NCI-H524 treated with DMSO at 0.1 percent for 48 hours (cell line): ENCODE results near the gene PHF21B.

Experiments
- DNase-seq: peaks from one replicate; lab custom pipeline; 2025; lab: John Stamatoyannopoulos, UW

The PHF21B gene

GRCh38 chr22:45014654-45015053 is 4.8 kb upstream of the PHF21B start:
- DNase-seq, result no peak

GRCh38 chr22:45013138-45013537 is 3.3 kb upstream of the PHF21B start:
- DNase-seq, result no peak

DNA sequence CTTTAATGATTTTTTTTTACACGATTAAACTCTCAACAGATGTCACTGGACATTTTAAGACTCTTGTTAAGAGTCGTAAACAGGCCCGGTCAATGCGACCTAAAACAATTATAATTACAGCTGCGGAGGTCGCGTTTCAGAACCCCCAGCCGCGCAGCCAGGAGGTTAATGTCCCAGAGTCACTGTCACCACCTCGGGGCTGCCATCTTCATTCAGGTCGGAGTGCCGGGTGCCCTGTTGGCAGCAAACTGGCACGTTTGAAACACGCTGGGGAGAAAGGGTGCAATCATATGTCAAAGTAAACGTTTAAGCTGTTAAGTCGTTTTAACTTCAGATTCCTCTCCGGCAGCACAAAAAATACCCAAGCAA is 711 bp upstream of the PHF21B start:
- DNase-seq, result no peak

- DNase-seq, result no peak
Observed at GRCh38 chr22:45008751-45009605, 827 bp downstream of the PHF21B start.

DNA sequence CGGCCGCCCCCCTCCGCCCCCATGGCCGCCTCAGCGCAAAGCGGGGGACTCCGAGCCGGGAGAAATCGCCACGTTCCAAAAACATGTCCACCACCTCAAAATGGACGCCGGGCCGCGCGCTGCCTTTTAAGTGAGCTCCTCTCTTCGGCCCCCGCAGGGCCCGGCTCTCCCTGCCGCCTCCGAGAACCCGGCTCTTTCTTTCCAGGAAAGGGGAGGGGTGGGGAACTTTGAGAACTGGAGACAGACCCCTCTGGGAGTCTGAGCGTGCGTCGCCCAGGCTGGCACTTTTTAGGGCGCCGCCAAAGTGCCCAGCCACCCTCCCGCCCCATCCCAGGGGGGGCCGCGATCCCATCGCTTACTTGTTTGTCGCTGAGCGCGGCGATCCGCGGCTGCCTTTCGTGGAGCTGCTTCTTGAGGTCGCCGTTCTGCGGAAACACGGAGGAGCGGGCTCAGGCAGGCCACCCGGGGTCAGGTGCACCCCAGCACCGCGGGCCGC is 1.6 kb downstream of the PHF21B start:
- DNase-seq, result no peak

DNA sequence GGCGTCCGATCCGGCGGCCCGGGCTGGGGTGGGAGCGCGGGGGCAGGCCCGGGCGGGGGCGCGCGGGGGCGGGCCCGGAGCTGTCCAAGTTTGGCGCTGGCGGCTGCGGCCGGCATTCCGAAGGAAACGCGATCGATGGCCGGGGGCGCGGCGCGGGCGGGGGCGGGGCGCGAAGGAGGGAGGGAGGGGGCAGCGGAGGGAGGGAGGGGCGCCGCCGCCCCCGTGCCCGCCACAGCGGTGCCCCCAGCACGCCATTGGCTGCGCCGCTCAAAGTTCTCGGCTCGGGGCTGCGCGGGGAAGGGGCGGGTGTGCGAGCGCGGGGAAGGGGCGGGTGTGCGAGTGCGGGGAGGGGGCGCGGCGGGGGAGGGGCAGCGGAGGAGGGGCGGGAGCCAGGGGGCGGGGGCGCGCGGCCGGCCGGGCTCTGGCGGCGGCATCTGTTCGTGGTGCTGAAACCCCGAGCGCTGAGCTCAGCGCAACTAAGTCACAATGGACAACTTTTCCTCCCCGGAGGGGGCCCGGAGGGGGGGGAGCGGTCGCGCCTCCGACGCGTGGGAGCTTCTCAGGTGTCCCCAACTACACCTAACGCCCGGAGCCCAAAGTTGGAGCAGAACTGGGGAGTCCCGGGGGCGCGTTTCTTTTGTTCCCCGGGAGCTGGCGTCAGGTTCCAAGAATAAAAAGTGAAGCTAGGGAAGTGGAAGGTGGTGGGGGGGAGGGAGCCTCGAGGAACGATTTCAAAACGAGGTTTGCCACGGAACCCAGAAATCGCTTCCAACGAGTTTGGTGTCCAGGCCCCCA is 2.2 kb downstream of the PHF21B start:
- DNase-seq, result no peak

DNA sequence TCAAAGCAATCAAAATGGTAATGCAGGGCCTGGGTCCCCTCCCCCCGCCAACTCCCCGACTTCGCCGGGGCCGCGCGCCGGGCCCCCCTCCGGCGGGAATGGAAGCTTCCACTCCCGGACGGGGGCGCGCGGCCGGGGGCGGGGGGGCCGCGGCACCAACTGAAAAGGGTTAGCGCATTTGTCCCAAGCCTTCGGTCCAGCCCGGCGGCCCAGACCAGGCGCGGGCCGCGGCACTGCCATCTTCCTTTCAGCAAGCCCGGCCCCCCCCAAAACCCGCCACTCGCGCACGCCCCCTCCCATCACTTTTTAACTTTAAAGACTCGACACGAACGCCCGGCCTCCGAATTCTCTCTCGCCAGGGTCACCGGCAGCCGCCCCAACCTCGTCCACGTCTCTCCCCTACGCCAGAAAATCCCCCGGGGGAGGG is 2.8 kb downstream of the PHF21B start:
- no peak for DNase-seq

GRCh38 chr22:45006111-45006963 is 3.5 kb downstream of the PHF21B start:
- DNase-seq, result no peak

- DNase-seq, result no peak
Observed at GRCh38 chr22:45001653-45002052, 8.2 kb downstream of the PHF21B start.

DNA sequence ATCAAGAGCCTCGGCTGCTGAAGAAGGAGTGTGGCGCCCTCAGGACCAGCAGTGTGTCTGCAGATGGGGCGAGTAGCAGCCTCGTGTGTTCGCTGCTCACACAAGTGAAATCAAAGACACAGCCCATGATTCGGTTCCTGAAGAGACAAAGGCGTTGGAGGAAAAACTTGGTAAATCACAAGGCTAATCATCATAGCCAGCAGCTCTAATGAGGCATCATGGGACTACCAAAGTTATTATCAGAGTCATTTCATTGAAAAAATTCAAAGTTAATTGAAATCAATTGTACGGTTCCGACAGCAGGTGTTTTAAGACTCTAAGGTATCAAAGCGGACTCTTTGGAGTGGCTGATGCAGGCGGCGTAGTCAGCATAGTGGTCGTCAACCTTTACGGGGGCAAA is 9.5 kb downstream of the PHF21B start:
- DNase-seq, result no peak

DNA sequence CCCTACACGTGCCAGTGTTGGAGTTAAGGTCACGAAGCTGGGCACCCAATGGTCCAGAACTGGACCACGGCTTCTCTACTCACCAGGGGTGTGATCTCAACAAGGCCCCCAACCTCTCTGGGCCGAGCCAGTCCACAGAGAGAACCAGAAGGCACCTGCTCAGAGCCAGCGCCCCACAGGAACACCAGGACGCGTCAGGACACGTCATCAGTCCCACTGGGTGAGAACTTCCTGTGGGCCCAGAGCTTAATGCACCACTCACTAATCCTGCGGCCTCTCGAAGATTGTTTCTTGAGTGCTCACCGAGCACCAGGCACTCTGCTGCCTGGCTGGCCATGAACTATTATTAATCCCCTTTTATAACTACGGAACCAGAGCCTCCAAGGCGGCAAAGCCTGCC is 10.1 kb downstream of the PHF21B start:
- DNase-seq, result no peak

DNA sequence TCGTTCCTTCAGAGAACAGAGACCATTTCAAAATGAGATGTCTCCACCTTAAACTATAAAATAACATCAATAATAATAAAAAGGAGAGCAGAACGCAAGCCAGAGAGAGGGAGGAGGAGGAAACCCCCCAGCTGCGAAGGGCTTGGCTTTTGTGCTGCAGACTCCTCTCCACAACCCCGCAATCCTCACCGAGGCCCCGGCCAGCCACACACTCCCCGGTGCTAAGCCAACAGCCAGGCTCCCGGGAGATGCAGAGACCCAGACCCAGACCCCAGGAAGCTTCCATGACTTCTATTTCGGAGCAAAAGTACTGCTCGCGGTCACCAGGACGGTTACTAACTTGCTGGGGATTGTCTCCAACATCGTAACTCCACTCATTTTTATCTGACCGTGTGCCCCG is 10.6 kb downstream of the PHF21B start:
- no peak for DNase-seq

DNA sequence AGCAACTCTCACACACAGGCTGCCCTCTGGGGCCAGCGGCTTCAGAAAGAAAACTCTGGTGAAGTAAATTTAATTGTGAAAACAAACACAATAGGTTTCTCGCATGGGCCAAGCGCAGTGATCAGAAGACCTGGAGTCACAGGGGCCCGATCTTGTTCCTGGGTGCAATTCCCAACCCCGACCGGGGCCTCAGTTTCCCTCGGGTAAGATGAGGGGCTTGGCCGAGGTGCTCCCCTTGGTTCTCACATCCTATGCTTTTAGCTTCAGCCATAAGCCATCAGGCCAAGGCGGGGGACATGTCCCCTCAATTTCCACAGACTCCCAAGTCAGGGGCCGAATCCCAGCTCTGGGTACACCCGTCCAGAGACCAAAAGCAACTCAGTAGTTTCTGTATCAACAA is 11.5 kb downstream of the PHF21B start:
- no peak for DNase-seq

DNA sequence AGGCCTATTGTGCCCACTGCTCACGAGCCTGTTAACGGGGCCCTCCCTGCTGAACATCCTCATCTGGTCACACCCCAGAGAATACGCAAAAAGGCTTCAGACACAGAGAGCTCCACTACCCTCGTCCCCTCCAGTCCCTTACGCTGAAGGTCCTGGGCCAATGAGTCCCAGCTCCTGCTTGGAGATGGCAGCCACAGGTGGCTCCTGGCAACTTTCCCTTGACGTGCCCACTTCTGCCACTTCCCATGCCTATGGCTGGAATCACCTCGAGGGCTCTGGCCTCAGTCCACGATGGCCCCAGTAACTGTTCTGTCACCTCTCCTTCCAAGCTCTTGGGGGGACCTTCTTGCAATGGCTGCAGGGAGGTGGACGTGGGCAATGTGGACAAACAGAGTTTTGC is 12.7 kb downstream of the PHF21B start:
- no peak for DNase-seq

GRCh38 chr22:44996648-44997047 is 13.2 kb downstream of the PHF21B start:
- no peak for DNase-seq

DNA sequence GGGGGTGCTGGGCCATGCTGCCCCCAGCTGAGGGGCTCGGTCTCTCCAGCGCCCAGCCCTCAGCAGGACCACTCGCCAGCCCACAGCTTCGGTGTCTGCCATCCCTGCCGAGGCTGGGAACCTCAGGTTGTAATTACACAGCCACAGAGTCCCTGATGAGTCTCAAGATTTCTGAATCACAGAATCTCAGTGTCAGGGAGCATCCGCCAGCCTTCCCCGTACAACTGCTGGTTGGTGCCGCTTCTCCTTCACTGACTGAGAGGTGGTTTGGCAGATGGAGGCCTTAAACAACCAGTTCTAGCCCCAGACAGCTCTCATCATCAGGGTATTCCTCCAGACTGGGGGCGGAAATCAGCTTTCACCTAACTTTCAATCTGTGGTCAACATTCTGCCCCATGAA is 13.7 kb downstream of the PHF21B start:
- DNase-seq, result no peak

- no peak for DNase-seq
Observed at GRCh38 chr22:44995715-44996114, 14.1 kb downstream of the PHF21B start.

DNA sequence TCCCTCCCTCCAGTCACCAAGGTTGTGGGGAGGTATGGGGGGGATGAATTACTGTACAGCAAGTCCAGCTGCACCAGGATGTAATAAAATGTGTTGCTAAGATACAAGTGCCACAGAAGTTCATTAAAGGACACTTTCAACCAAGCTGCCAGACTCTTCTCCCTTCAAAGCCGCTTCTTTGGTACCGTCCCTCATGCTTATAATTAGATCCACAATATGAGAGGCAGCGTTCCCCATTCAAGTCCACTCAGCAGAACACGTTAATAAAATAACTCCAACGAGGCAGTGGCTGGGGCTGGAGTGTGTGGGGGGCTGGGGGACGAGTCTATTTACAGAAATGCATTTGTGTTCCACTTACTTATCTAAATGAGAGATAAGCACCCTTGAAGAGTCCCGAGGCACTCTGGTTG is 14.7 kb downstream of the PHF21B start:
- no peak for DNase-seq

DNA sequence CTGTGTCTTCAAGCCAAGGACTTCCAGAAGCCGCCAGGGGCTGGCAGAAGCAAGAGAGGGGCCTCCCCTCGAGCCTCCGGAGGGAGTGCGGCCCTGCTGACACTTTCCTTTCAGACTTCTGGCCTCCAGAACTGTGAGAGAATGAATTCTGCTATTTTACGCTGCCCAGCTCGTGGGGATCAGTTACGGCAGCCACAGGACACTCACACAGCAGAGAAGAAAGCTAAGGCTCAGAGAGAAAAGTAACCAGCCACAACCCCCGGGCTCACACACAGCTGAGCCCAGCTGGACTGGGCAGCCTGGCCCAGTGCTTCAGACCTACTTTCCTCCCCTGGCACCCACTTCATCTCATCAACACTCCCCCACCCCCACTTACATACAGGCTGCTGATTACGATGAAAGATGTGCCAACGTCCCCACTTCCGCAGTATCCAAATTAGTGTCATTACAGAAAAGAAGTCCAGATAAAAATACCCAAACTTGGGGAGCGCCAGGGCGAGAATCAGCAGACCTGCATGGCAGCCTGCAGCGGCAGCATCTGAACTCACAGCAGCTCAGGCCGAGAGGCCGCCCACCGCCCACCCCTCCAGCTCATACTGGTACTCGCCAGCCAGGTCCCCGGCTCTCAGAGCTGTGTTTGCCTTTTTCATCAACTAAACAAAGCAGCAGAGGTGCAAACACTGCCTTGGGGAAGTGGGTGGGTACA is 15.3 kb downstream of the PHF21B start:
- DNase-seq, result no peak

DNA sequence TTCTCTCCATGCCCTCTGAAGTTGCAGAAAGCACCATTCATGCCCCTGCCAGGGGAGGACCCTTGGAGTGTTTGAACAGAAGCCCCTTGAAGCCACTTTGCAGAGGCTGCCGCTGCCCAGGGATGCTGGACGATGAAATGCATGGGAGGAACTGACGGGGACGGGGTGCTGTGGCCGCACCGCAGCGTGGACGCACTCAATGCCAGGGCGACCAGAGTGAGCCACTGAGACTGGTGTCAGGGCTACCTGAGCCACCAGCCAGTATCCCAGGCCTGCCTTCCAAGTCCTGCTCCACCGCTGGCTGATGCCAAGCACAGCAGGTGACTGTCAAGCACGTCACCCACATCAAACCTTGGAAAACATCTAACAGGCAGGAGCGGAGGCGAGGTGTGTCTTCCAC is 17.6 kb downstream of the PHF21B start:
- no peak for DNase-seq

DNA sequence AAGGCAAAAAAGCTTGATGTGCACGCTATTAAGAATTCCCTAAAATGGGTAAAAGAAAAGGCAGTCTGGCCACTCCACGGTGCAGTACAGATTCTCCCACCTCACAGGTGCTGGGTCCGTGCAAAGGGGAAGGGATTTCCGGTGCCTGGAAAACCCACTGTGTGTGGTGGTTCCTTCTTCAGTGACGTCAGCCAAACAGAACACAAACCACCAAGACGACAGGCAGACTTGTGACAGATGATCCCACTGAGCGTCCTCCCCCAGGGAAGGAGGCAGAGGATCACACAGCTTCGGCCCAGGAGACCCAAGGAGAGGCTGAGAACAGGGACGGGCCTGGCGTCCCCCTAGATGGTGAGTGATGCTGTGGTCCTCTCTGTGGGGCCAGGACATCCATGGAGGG is 18.6 kb downstream of the PHF21B start:
- DNase-seq, result no peak

GRCh38 chr22:44990810-44991209 is 19.0 kb downstream of the PHF21B start:
- DNase-seq, result no peak
